ENCODE data around the gene GCNT2.

DNA sequence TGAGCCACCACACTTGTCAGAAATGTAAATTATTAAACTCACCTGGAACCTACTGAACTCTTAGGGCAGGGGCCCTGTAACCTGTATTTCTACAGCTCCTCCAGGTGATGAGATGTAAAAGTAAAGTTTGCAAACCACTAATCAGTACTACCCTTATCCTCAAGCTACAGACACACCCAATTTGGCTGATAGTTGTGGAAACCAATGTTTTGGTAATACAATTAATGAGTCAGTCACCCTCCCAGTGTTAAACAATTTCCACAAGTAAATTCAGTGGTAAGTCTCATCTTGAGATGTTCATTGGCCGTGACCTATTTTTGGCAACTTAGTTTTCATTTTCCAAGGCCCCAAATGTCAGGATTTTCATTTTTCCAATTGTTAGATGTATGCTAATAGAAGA is 29.6 kb downstream of the GCNT2 start:
- TF ChIP-seq, protein P1, sequence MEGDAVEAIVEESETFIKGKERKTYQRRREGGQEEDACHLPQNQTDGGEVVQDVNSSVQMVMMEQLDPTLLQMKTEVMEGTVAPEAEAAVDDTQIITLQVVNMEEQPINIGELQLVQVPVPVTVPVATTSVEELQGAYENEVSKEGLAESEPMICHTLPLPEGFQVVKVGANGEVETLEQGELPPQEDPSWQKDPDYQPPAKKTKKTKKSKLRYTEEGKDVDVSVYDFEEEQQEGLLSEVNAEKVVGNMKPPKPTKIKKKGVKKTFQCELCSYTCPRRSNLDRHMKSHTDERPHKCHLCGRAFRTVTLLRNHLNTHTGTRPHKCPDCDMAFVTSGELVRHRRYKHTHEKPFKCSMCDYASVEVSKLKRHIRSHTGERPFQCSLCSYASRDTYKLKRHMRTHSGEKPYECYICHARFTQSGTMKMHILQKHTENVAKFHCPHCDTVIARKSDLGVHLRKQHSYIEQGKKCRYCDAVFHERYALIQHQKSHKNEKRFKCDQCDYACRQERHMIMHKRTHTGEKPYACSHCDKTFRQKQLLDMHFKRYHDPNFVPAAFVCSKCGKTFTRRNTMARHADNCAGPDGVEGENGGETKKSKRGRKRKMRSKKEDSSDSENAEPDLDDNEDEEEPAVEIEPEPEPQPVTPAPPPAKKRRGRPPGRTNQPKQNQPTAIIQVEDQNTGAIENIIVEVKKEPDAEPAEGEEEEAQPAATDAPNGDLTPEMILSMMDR (IDR thresholded peaks at IDR 0.05), result no peak
- no peak for TF ChIP-seq POLR2A (IDR thresholded peaks at IDR 0.05)

Data from Peyer's patch (tissue), 4 donors.